ENCODE measurements around the gene SIPA1L3.

SIPA1L3 gene

GRCh38 chr19:38152461-38153379 is 245.7 kb downstream of the SIPA1L3 start:
- DNase-seq (ENCODE audit: low read depth): no peak

GRCh38 chr19:38155453-38155852 is 248.4 kb downstream of the SIPA1L3 start:
- DNase-seq (ENCODE audit: low read depth): no peak

GRCh38 chr19:38158730-38159129 is 251.7 kb downstream of the SIPA1L3 start:
- DNase-seq (ENCODE audit: low read depth): no peak

GRCh38 chr19:38162094-38162493 is 255.1 kb downstream of the SIPA1L3 start:
- no peak for DNase-seq (ENCODE audit: low read depth)

GRCh38 chr19:38162632-38163031 is 255.6 kb downstream of the SIPA1L3 start:
- DNase-seq (ENCODE audit: low read depth): no peak

- DNase-seq (ENCODE audit: low read depth): no peak
Measured at GRCh38 chr19:38163419-38164290, 256.6 kb downstream of the SIPA1L3 start.

- no peak for DNase-seq (ENCODE audit: low read depth)
Measured at GRCh38 chr19:38164526-38164925, 257.5 kb downstream of the SIPA1L3 start.

GRCh38 chr19:38165335-38165734 is 258.3 kb downstream of the SIPA1L3 start:
- no peak for DNase-seq (ENCODE audit: low read depth)

- DNase-seq (ENCODE audit: low read depth): no peak
Measured at GRCh38 chr19:38168637-38169036, 261.6 kb downstream of the SIPA1L3 start.

GRCh38 chr19:38170334-38170733 is 263.3 kb downstream of the SIPA1L3 start:
- no peak for DNase-seq (ENCODE audit: low read depth)

GRCh38 chr19:38172001-38172400 is 265.0 kb downstream of the SIPA1L3 start:
- DNase-seq (ENCODE audit: low read depth): no peak

GRCh38 chr19:38173291-38174041 is 266.5 kb downstream of the SIPA1L3 start:
- DNase-seq (ENCODE audit: low read depth): no peak

GRCh38 chr19:38175422-38175821 is 268.4 kb downstream of the SIPA1L3 start:
- no peak for DNase-seq (ENCODE audit: low read depth)

GRCh38 chr19:38180071-38180470 is 273.1 kb downstream of the SIPA1L3 start:
- no peak for DNase-seq (ENCODE audit: low read depth)

- no peak for DNase-seq (ENCODE audit: low read depth)
Measured at GRCh38 chr19:38182536-38183210, 275.7 kb downstream of the SIPA1L3 start.

GRCh38 chr19:38183251-38183897 is 276.4 kb downstream of the SIPA1L3 start:
- DNase-seq (ENCODE audit: low read depth): no peak

- no peak for DNase-seq (ENCODE audit: low read depth)
Measured at GRCh38 chr19:38184815-38185214, 277.8 kb downstream of the SIPA1L3 start.

- no peak for DNase-seq (ENCODE audit: low read depth)
Measured at GRCh38 chr19:38185562-38185961, 278.6 kb downstream of the SIPA1L3 start.

- DNase-seq (ENCODE audit: low read depth): no peak
Measured at GRCh38 chr19:38190061-38190460, 283.1 kb downstream of the SIPA1L3 start.

GRCh38 chr19:38190793-38191192 is 283.8 kb downstream of the SIPA1L3 start:
- no peak for DNase-seq (ENCODE audit: low read depth)

- no peak for DNase-seq (ENCODE audit: low read depth)
Measured at GRCh38 chr19:38191747-38192146, 284.7 kb downstream of the SIPA1L3 start.
